GM12892 (cell line): ENCODE measurements around the gene FXYD4.

ENCODE experiments used
- POLR2A ChIP-seq: IDR thresholded peaks from 2 replicates; pipeline ENCODE4 v1.6.1; 2011; ENCODE audit warnings: low read depth, low read length, control low read depth
- POLR2AphosphoS5 ChIP-seq: IDR thresholded peaks from 2 replicates; pipeline ENCODE4 v1.6.1; 2011; ENCODE audit warnings: low read depth, low read length, control low read depth

- TF ChIP-seq POLR2A (no peak), POLR2AphosphoS5 (no peak; the same call in 1 of the 2 replicates)
Measured at GRCh38 chr10:43392748-43393147, 21.3 kb downstream of the FXYD4 start.
